GM12872 (cell line): ENCODE measurements around the gene MRPS6.

Source experiments
- TF ChIP-seq, protein P1 (sequence below): IDR thresholded peaks from 3 replicates; pipeline ENCODE4 v1.5.1; 2011; ENCODE audit warnings: low read depth, mild to moderate bottlenecking, low read length, moderate library complexity; ENCODE audit not compliant: insufficient read depth

MRPS6 gene

GRCh38 chr21:34115160-34115559 is 41.8 kb downstream of the MRPS6 start:
- TF ChIP-seq, protein P1, sequence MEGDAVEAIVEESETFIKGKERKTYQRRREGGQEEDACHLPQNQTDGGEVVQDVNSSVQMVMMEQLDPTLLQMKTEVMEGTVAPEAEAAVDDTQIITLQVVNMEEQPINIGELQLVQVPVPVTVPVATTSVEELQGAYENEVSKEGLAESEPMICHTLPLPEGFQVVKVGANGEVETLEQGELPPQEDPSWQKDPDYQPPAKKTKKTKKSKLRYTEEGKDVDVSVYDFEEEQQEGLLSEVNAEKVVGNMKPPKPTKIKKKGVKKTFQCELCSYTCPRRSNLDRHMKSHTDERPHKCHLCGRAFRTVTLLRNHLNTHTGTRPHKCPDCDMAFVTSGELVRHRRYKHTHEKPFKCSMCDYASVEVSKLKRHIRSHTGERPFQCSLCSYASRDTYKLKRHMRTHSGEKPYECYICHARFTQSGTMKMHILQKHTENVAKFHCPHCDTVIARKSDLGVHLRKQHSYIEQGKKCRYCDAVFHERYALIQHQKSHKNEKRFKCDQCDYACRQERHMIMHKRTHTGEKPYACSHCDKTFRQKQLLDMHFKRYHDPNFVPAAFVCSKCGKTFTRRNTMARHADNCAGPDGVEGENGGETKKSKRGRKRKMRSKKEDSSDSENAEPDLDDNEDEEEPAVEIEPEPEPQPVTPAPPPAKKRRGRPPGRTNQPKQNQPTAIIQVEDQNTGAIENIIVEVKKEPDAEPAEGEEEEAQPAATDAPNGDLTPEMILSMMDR = no peak

DNA sequence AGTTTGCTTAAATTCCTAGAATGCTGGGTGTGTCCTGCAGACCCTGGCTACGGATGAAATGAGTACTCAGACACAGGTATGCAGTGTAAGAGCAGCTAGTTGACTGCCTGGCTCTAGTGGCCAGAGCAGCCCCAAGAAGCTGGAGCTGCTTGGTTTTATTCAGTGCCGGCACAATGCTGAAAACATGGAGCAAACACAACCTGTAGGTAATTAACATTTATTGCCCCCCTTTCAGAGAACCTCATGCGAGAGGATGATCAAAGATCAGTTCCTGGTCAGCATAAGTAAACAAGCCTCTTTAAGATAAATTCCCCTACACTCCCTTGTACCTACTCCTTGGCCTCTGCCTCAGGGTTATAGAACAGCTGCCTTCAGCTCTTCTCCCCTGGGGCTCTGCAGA is 43.2 kb downstream of the MRPS6 start:
- TF ChIP-seq, protein P1 = no peak

DNA sequence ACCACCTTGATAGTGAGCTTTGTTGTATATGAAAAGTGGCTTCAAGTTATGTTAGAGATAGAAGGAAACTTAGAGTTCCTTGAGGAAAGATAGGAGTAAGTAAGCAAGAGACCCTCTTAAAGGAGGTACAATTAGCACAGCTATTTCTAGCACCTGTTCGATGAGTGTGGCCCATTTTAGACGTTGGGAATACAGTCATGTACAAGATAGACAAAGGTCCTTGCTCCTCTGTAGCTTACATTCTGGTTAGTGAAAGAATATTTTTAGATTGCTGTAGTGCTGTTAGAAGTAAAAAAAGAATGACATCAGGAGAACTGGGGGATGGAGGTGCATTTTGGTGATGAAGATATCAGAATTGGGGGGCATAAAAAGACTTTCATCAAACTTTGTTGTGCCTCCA is 47.5 kb downstream of the MRPS6 start:
- TF ChIP-seq, protein P1 = no peak

GRCh38 chr21:34122047-34122446 is 48.7 kb downstream of the MRPS6 start:
- TF ChIP-seq, protein P1 = no peak

DNA sequence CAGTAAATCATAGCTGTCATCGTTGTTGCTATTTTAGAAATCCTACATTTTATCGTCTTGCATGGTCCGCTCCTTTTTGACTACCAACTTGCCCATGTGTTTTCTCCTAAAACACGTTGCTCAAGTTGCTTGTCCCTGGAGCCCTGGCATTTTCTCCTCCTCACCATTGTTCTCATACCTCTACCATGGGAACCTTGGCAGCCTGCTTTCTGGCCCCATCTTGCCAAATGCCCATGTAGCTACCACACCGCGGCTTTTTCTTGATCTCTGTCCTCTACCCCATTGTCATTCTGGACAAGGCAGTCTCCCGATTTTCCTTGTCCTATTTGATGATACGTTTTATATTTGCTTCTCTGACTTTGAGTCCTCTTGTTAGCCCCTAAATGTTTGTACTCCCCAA is 50.2 kb downstream of the MRPS6 start:
- TF ChIP-seq, protein P1 = no peak

DNA sequence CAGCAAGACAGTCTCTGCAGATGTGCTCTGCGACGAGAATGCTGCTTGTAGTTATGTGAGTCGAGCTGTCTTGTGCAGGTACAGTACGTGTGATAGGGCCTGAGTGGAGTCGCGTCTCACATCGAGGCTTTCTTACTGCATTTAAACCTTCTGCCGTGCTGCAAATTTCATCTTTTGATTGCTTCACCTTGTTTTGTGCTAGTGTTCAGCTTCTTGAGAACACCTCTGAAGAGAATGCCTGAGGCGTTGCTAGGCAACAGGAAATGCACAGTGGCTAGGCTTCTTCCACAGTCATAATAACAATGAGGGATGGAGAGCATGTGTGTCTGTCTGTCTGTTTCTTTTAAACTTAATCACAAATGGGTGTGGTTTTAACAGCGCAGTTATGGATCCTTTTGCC is 52.9 kb downstream of the MRPS6 start:
- TF ChIP-seq, protein P1 = no peak

DNA sequence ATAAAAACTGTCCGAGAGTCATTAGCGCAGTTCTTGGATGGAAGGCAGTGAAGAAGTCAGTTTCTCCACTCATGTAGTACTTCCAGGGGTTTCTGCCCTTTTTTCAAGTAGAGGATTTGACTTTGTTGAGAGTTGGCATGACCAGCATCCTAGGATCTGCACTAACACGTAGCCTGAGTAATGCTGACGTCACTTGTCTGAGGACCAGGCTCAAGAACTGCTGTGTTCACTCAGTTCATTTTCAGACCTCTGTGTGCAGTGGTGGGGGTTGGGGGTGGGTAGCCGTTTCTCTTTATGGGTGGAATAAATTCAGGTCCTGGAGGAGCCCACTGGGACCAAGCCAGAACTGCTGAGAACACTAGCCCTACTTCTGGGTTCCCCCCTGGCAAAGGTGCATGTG is 53.3 kb downstream of the MRPS6 start:
- TF ChIP-seq, protein P1 = no peak

DNA sequence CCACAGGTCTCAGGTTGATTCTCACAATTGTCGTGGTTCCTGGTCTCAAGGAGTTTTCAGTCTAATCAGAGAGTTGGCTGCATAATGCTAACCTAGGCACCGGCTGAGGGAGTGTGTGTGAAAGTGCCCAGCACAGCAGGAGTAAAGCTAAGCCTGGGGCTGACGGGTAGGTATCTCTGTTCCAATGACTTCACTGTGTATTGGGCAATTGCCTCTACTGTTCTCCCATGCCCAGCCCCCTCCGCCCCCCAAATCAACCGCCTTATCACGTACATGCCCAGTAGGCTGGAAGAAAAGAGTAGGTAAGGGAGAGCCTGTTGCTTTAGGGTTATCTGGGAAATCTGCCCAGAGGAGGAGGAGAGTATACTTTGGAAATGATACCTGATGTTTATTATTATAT is 54.7 kb downstream of the MRPS6 start:
- TF ChIP-seq, protein P1 = no peak
